PC-9 (cell line): ENCODE measurements around the gene TMEM44.

ENCODE experiments used
- EZH2 ChIP-seq: fragments of 200-600 bp; sonication (generic); IDR thresholded peaks from 2 replicates; pipeline ENCODE4 v1.8.0; 2017; ENCODE audit warnings: antibody characterized with exemption, low read depth
- TF ChIP-seq, protein P1 (sequence below): fragments of 200-600 bp; sonication (generic); conservative IDR thresholded peaks from 2 replicates; pipeline ENCODE4 v1.6.1; 2017; ENCODE audit warnings: mixed run types, antibody characterized with exemption, mild to moderate bottlenecking, moderate library complexity

DNA sequence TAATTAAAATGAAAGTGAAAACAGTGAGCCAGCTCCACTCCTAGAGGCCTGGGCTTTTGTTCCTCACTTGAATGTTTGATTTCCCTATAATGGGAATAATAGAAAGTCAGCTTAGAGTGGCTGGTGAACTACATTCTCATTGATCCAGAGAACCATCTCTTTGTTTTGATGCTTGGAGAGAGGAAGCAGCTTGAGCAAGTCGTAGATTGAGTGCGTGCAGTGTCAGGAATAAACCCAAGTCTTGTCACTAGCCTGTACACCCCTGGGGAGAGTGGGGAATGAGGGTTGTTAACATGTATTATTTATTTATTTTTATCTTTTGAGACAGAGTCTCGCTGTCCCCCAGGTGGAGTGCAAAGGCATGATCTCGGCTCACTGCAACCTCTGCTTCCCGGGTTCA is 39.7 kb upstream of the TMEM44 start:
- no peak for TF ChIP-seq EZH2
- TF ChIP-seq, protein P1, sequence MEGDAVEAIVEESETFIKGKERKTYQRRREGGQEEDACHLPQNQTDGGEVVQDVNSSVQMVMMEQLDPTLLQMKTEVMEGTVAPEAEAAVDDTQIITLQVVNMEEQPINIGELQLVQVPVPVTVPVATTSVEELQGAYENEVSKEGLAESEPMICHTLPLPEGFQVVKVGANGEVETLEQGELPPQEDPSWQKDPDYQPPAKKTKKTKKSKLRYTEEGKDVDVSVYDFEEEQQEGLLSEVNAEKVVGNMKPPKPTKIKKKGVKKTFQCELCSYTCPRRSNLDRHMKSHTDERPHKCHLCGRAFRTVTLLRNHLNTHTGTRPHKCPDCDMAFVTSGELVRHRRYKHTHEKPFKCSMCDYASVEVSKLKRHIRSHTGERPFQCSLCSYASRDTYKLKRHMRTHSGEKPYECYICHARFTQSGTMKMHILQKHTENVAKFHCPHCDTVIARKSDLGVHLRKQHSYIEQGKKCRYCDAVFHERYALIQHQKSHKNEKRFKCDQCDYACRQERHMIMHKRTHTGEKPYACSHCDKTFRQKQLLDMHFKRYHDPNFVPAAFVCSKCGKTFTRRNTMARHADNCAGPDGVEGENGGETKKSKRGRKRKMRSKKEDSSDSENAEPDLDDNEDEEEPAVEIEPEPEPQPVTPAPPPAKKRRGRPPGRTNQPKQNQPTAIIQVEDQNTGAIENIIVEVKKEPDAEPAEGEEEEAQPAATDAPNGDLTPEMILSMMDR = no peak
